Large intestine (tissue), 3 donors: ENCODE results near the gene DAPK2. TPM values are rescaled to one million over a fixed set of nuclear protein-coding genes. Genes with fewer than 3 reads are reported as not detected.

Experiments
- DNase-seq, 2 donors: peaks; one replicate each; pipeline versions ENCODE4 v3.0.0 to v3.0.0-alpha.2; 2013
- H3K27ac ChIP-seq: one replicate; pipeline ENCODE4 v1.5.1; 2013; ENCODE audit warnings: low read length
- H3K27me3 ChIP-seq: 2 replicates; pipeline ENCODE4 v1.6.1; 2013; ENCODE audit warnings: low read length; ENCODE audit not compliant: control insufficient read depth, insufficient read depth
- H3K36me3 ChIP-seq: 2 replicates; pipeline ENCODE4 v1.6.1; 2013; ENCODE audit warnings: low read length; ENCODE audit not compliant: control insufficient read depth, insufficient read depth
- H3K4me1 ChIP-seq: one replicate; pipeline ENCODE4 v1.6.1; 2013; ENCODE audit warnings: low read length; ENCODE audit not compliant: control insufficient read depth, insufficient read depth
- H3K4me3 ChIP-seq: one replicate; pipeline ENCODE4 v1.5.1; 2013; ENCODE audit warnings: low read length
- H3K9me3 ChIP-seq: one replicate; pipeline ENCODE4 v1.6.1; 2013; ENCODE audit warnings: mild to moderate bottlenecking, low read depth, low read length, moderate library complexity; ENCODE audit not compliant: control insufficient read depth
- WGBS: methylation state at CpG from one replicate; pipeline ENCODE4 v1.1.5; 2013; ENCODE audit warnings: low lambda C conversion rate; ENCODE audit not compliant: insufficient coverage; 5-methylcytosine and 5-hydroxymethylcytosine counted together
- polyA plus RNA-seq: library from polyadenylated mRNA; unstranded; fragments of 120-200 nt; gene quantifications from one replicate; pipeline ENCODE4 v1.2.1, GENCODE V29; 2013

Gene DAPK2
- polyA plus RNA-seq, 1 donor = 7.4 TPM

GRCh38 chr15:63944681-63944955 is 101.7 kb downstream of the DAPK2 start:
- 40% methylated on average over 1 of the region's 3 CpGs for WGBS
- no peaks in the 10 kb centered on the region for H3K27me3 ChIP-seq
- no peak overlapping the region for H3K4me3 ChIP-seq
- H3K4me1 ChIP-seq = no peaks in the 10 kb centered on the region
- DNase-seq = no peak
- H3K9me3 ChIP-seq = no peaks in the 10 kb centered on the region
- no peaks in the 10 kb centered on the region for H3K36me3 ChIP-seq
- no peak overlapping the region for H3K27ac ChIP-seq

- no peak for DNase-seq
- H3K4me1 ChIP-seq = no peaks in the 10 kb centered on the region
- H3K27ac ChIP-seq = no peak overlapping the region
- whole genome bisulfite sequencing = 83% methylated on average over 1 of the region's 9 CpGs
- H3K27me3 ChIP-seq = no peaks in the 10 kb centered on the region
- no peaks in the 10 kb centered on the region for H3K9me3 ChIP-seq
- H3K4me3 ChIP-seq = no peak overlapping the region
- H3K36me3 ChIP-seq = no peaks in the 10 kb centered on the region
Measured at GRCh38 chr15:63943829-63944680, 102.2 kb downstream of the DAPK2 start.

GRCh38 chr15:63942486-63943365 is 103.6 kb downstream of the DAPK2 start:
- Histone ChIP-seq H3K4me3 (no peak overlapping the region), H3K9me3 (no peaks in the 10 kb centered on the region), H3K36me3 (no peaks in the 10 kb centered on the region), H3K4me1 (no peaks in the 10 kb centered on the region), H3K27me3 (no peaks in the 10 kb centered on the region), H3K27ac (no peak overlapping the region)
- peak in 1 of 2 donors; percentile 15 for DNase-seq
- WGBS = no CpG with 5 or more reads among the region's 6 CpGs

GRCh38 chr15:63941698-63942465 is 104.4 kb downstream of the DAPK2 start:
- Histone ChIP-seq H3K27me3 (no peaks in the 10 kb centered on the region), H3K4me1 (no peaks in the 10 kb centered on the region), H3K4me3 (no peak overlapping the region), H3K36me3 (no peaks in the 10 kb centered on the region), H3K27ac (no peak overlapping the region), H3K9me3 (no peaks in the 10 kb centered on the region)
- no peak for DNase-seq
- WGBS = no CpG with 5 or more reads among the region's 7 CpGs

- Histone ChIP-seq H3K27me3 (no peaks in the 10 kb centered on the region), H3K27ac (no peak overlapping the region), H3K9me3 (no peaks in the 10 kb centered on the region), H3K36me3 (no peaks in the 10 kb centered on the region), H3K4me3 (no peak overlapping the region), H3K4me1 (no peaks in the 10 kb centered on the region)
- DNase-seq = no peak
- WGBS = no CpG with 5 or more reads among the region's 4 CpGs
Measured at GRCh38 chr15:63940966-63941620, 105.2 kb downstream of the DAPK2 start.

- Histone ChIP-seq H3K27me3 (no peaks in the 10 kb centered on the region), H3K9me3 (no peaks in the 10 kb centered on the region), H3K4me3 (no peak overlapping the region), H3K4me1 (no peaks in the 10 kb centered on the region), H3K36me3 (no peaks in the 10 kb centered on the region), H3K27ac (peak overlapping the region; percentile 38)
- DNase-seq = peak in 1 of 2 donors; percentile 29
- WGBS = no CpG with 5 or more reads among the region's 4 CpGs
Measured at GRCh38 chr15:63939531-63940130, 106.7 kb downstream of the DAPK2 start.

GRCh38 chr15:63938486-63939061 is 107.7 kb downstream of the DAPK2 start:
- Histone ChIP-seq H3K36me3 (no peaks in the 10 kb centered on the region), H3K9me3 (no peaks in the 10 kb centered on the region), H3K4me3 (no peak overlapping the region), H3K4me1 (no peaks in the 10 kb centered on the region), H3K27ac (no peak overlapping the region), H3K27me3 (no peaks in the 10 kb centered on the region)
- DNase-seq = no peak
- 100% methylated on average over 1 of the region's 6 CpGs for WGBS

GRCh38 chr15:63933522-63933921 is 112.8 kb downstream of the DAPK2 start:
- Histone ChIP-seq H3K27ac (no peak overlapping the region), H3K36me3 (no peaks in the 10 kb centered on the region), H3K4me3 (no peak overlapping the region), H3K4me1 (no peaks in the 10 kb centered on the region), H3K9me3 (no peaks in the 10 kb centered on the region), H3K27me3 (no peaks in the 10 kb centered on the region)
- WGBS = 100% methylated on average over 1 of the region's 5 CpGs
- no peak for DNase-seq

- H3K4me3 ChIP-seq = no peak overlapping the region
- WGBS = no CpG with 5 or more reads among the region's 4 CpGs
- H3K36me3 ChIP-seq = no peaks in the 10 kb centered on the region
- DNase-seq = no peak
- no peaks in the 10 kb centered on the region for H3K9me3 ChIP-seq
- no peaks in the 10 kb centered on the region for H3K4me1 ChIP-seq
- H3K27me3 ChIP-seq = no peaks in the 10 kb centered on the region
- H3K27ac ChIP-seq = no peak overlapping the region
Measured at GRCh38 chr15:63931556-63931955, 114.7 kb downstream of the DAPK2 start.
